GM12875 (cell line): ENCODE data around the gene RARG.

Experiments used
- H3K4me3 ChIP-seq: one replicate; pipeline ENCODE4 v1.5.1; 2011; ENCODE audit warnings: low read depth, low read length, control low read depth
- CTCF ChIP-seq: IDR thresholded peaks from 2 replicates; pipeline ENCODE4 v1.5.1; 2011; ENCODE audit warnings: low read depth, mild to moderate bottlenecking, control low read depth, inconsistent platforms, low read length, moderate library complexity, borderline replicate concordance; ENCODE audit not compliant: insufficient read depth

Gene RARG

GRCh38 chr12:53241623-53242412 lies 9.8 kb upstream of the RARG start:
- TF ChIP-seq CTCF: no peak
- no peak overlapping the region for H3K4me3 ChIP-seq

- no peak overlapping the region for H3K4me3 ChIP-seq
- no peak for TF ChIP-seq CTCF
Measured at GRCh38 chr12:53239643-53240258, 7.7 kb upstream of the RARG start.

GRCh38 chr12:53236443-53237111 lies 4.6 kb upstream of the RARG start:
- H3K4me3 ChIP-seq: no peak overlapping the region
- TF ChIP-seq CTCF: no peak

GRCh38 chr12:53235742-53236442 lies 3.9 kb upstream of the RARG start:
- TF ChIP-seq CTCF: no peak
- H3K4me3 ChIP-seq: no peak overlapping the region

GRCh38 chr12:53235164-53235563 lies 3.2 kb upstream of the RARG start:
- no peak for TF ChIP-seq CTCF
- no peak overlapping the region for H3K4me3 ChIP-seq

GRCh38 chr12:53234271-53234914 lies 2.4 kb upstream of the RARG start:
- no peak overlapping the region for H3K4me3 ChIP-seq
- TF ChIP-seq CTCF: no peak
